EL (cell line): ENCODE results near the gene CHD9.
"Not testable (repeated sequence)": the region's sequence is repeated elsewhere in the genome, so short reads cannot be mapped to it uniquely, and the experiment has no call there.

Experiments used
- DNase-seq: peaks from one replicate; pipeline ENCODE4 v3.0.0-alpha.2; 2016

Gene CHD9

DNA sequence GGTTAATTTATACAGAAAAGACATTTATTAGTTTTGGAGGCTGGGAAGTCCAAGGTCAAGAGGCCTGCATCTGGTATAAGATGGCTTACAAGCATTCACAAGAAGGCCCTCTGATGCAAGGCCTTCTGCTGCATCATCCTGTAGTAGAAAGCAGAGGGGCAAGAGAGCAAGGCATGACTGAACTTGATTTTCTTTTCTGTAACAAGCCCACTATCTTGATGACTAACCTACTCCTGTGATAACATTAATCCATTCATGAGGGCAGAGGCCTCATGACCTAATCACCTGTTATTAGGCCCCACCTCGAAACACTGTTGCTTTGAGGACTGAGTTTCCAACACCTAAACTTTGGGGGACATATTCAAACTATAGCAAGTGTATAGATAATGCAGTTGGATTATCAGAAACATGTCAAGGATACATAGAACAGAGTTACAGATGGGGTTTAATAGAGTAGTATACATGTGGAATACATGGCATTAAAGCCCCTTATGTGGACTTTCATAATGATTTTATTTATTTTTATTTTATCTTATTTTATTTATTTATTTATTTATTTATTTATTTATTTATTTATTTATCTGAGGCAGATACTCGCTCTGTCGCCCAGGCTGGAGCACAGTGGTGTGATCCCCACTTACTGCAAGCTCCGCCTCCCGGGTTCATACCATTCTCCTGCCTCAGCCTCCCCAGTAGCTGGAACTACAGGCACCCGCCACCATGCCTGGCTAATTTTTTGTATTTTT is 88.2 kb downstream of the CHD9 start:
- no peak for DNase-seq

- no peak for DNase-seq
Measured at GRCh38 chr16:53147500-53148065, 92.8 kb downstream of the CHD9 start.

- DNase-seq = no peak
Measured at GRCh38 chr16:53150769-53151168, 96.0 kb downstream of the CHD9 start.

DNA sequence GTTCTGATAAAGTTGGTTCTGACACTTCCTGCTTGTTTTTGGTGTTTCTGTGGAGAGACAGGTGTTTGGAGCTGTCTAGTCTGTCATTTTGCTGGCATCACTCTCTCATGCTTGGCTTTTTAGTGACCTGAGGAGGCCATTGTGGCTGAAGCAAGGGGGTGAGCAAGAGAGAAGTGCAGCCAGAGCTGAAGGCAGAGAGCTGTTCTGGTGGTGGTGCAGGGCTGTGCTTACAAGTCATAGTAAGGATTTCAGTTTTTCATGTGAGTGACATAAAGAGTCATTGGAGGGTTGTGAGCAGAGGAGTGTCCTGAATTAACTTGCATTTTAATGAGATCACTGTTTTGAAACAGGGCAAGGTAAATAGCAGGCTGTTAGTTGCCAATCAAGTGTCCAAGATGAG is 97.5 kb downstream of the CHD9 start:
- DNase-seq = no peak

DNA sequence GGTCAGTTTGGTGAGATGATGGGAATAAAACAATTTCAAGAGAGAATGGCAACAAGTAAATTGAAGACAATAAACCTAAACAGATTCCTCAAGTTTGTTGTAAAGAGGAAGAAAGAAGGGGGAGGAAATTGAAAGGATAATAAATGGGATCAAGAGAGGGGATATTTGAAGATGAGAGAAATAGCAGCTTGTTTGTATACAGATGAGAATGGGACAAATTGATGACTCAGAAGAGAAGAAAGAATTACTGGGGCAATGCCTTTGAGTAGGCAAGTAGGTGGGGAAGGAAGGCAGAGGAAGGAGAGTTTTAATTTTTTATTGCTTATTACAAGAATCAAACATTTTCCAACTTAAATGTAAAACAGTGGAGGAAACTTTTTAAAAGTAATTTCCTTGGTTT is 98.3 kb downstream of the CHD9 start:
- DNase-seq = no peak

DNA sequence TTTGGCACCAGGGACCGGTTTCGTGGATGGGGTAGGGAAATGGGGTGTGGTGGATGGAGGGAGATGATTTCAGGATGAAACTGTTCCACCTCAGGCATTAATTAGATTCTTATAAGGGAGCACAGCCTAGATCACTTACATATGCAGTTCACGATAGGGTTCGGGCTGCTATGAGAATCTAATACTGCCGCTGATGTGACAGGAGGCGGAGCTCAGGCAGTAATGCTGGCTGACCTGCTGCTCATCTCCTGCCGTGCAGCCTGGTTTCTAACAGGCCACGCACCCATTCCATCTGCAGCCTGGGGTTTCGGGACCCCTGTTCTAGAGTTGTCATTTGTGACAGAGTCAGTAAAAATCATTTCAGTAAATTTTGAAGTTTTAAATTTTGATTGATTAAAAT is 99.7 kb downstream of the CHD9 start:
- DNase-seq = no peak

GRCh38 chr16:53156516-53156915 is 101.7 kb downstream of the CHD9 start:
- peak; percentile 9 for DNase-seq

DNA sequence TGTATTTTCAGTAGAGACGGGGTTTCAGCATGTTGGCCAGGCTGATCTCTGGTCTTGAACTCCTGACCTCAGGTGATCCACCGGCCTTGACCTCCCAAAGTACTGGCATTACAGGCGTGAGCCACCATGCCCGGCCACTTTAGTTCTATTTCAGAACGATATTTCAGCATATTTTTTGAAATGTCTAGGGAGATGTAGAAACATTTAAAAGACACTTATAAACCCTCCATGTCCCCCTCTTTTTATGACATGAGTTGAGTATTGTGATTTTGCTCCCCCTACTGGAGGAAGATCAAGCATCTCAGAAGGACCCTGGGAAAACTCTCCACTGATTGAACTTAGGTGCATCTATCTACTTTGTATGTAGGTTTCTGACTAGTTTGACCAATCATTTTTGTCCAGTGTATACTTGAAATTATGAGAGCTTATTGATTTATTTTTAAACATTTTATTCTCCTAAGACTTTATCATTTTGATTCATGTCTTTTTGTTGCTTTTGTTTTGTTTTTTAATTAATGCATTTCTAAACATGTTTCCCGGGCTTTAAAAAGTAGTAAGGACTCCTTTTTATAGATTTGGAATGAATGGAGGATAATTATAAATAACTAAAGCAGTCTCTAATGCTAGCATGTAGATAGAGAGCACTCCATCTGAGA is 105.1 kb downstream of the CHD9 start:
- DNase-seq = peak; percentile 60

- no peak for DNase-seq
Measured at GRCh38 chr16:53166099-53166498, 111.3 kb downstream of the CHD9 start.

- no peak for DNase-seq
Measured at GRCh38 chr16:53168744-53169143, 114.0 kb downstream of the CHD9 start.

DNA sequence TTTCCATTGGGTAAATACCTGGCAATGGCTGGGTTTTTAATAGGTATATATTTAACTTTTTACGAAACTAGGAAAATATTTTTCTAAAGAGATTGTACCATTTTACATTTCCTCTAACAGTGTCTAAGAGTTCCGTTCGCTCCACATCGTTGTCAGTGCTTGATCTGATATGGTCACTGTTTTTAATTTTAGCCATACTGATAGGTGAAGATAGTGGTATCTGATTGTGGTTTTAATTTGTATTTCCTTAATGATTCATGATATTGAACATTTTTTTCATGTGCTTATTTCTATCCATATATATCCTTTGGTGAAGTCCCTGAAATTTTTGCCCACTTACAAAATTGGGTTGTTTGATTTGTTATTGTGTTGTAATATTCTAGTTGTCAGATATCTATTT is 117.7 kb downstream of the CHD9 start:
- no peak for DNase-seq

GRCh38 chr16:53175118-53175517 is 120.3 kb downstream of the CHD9 start:
- no peak for DNase-seq

- DNase-seq = no peak
Measured at GRCh38 chr16:53176434-53176833, 121.6 kb downstream of the CHD9 start.

GRCh38 chr16:53183442-53183841 is 128.7 kb downstream of the CHD9 start:
- DNase-seq = no peak

- DNase-seq = not testable (repeated sequence)
Measured at GRCh38 chr16:53185741-53186140, 130.9 kb downstream of the CHD9 start.

- no peak for DNase-seq
Measured at GRCh38 chr16:53187775-53188174, 133.0 kb downstream of the CHD9 start.

GRCh38 chr16:53191413-53191812 is 136.6 kb downstream of the CHD9 start:
- DNase-seq = no peak

- DNase-seq = no peak
Measured at GRCh38 chr16:53198933-53199332, 144.1 kb downstream of the CHD9 start.

DNA sequence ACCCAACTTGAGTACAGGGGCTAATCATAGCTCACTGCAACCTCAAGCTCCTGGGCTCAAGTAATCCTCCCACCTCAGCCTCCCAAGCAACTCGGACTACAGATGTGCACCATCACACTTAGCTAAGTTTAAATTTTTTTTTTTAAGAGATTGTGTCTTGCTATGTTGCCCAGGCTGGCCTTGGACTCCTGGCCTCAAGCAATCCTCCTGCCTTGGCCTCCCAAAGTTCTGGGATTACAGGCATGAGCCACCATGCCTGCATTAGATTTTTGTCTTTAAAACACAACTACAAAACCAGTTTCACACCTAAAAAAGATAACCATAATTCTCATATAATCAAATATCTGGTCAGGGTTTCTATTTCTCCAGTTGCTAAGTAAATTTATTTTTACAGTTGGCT is 147.1 kb downstream of the CHD9 start:
- DNase-seq = no peak

DNA sequence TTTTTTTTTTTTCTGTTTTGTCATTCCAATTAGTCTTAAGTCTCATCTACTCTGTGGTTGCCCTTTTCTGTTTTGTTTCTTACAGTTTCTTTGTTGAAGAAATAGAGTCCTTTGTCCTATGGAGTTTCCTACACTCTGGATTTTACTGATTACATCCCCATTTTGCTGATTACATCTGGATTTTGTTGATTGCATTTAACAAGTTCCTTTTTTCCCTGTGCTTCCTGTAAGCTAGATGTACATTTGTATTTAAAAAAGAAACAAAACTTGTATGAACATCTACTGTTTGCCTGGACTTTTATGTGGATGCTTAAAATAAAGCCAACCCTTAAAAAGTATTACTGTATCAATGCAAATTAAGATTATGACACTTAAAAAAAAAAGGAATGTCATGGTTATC is 147.6 kb downstream of the CHD9 start:
- DNase-seq = no peak

DNA sequence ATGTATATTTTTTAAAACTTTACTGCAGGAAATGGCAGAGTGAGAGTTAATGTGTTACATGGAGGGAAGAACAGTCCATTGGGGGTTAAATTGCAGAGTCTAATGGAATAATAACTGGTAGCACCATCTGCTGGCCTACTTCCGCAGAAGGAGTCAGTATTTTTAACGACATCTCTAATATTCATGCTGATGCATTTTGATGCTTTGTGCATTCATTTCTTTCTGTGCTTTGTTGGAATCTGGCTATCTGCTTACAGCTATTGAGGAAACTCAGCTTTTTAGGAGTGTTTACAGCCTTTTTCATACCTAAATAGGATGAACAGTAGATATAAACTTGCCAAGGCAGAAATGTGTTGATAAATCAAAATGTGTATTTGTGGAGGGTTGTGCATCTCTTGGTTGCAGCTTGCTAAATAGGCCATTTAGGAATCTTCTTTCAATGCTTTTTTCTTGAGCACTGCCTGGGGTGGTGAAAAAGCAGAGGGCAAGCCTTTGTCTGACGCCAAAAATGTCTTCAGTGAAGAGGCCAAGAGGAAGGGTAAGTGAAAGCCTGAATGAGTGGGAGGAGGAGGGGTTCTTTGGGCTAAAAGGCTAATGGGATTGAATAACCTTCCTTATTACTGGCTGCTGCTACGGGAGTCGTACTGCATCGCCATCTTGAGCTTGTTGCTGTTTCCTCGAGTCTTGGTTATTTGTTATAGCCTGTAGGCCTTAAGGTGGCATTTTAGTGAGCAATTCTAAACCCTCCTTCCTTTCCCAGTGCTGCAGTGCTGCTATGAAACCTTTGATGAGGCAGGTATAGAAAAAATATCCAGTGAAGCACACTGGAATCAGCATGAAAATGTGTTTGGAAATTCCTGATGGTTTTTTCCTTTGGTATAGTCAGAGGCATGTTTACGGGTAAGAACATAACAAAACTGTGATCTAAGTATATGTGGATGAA is 153.3 kb downstream of the CHD9 start:
- peak; percentile 86 for DNase-seq

DNA sequence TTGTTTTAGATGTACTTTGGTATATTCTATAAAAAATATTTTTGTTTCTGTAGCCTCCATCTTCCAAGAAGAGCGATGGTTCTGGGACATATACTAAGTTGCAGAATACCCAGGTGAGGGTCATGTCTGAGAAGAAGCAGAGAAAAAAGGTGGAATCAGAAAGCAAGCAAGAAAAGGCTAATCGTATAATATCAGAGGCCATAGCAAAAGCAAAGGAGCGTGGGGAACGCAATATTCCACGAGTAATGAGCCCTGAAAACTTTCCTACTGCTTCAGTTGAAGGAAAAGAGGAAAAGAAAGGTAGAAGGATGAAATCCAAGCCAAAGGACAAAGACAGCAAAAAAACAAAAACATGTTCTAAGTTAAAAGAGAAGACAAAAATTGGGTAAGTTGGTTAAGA is 154.6 kb downstream of the CHD9 start:
- no peak for DNase-seq

GRCh38 chr16:53209877-53210276 is 155.1 kb downstream of the CHD9 start:
- DNase-seq = no peak
